ENCODE measurements around the gene COL15A1. TPM values are rescaled to one million over a fixed set of nuclear protein-coding genes. Genes with fewer than 3 reads are reported as not detected.
A peak's percentile ranks its signal among the peaks of the same experiment; 100 is the strongest.

Gene COL15A1
- total RNA-seq, 1 experiment from 2014 or later = 3.4 TPM

DNA sequence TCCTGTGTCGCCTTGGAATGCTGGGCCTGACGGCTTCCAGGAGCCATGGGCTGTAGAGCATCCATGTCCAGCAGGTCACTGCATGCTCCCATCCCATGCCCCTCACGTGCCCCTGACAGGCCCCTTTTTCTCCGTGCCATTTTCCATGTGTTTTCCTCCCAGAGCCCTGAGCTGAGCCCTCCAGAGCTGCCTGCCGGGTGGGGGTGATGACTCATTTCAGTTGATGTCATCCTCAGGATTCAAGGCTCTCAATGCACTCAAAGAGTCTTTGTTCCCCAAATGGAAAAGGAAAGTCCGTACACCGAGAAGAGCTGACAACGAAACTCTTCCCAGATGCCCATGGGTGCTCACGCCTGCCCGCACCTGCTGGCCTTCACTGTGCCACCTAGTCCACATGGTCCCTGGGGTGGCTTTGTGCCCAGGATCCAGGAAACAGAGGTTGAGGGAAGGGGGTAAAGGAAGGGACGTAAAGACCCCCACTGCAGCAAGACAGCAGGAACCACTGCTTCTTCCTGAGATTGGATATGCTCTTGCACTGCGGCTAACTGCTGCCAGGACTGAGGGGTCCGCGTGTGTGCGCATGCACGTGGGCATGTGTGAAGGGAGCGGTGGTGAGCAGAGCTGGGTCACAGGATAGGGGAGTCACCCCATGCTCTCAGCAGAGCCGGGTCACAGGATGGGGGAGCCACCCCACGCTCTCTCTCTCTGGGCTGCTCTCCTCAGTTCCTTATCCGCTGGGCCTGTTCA lies 27.6 kb downstream of the COL15A1 start:
- peak; percentile 75 for DNase-seq (ENCODE audit: low read depth)

DNA sequence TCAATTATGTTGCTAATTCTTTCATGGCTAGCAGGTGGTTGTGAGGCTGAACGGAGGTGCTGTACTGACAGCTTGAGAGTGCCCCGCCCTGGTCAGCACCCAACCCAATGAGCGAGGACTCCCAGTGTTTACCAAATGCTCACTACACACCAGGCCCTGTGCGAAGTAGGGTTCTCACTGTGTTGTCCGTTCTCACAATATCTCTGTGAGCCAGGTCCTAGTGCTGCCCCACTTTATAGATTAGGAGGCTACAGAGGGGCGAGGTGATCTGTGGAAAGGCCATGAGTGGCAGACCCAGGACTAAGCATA lies 28.2 kb downstream of the COL15A1 start:
- DNase-seq (ENCODE audit: low read depth) = no peak

DNA sequence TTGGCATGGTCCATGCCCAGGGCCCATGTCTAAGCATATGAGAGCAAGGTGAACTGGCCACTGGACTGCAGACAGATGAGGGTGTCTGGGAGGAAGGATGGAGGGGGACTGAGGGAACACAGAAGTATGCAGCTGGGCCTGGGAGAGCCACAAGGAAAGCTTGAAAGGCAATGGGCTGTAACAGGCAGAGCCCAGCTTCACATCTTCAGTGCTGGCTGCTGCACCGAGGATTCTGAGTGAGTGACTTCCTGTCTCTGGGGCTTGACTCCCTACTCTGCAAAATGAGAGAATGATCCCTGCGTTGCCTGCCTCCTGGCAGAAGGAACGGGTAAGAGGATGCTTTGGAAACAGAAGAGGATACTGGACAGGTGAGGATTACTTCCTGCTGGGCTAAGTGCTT lies 29.0 kb downstream of the COL15A1 start:
- DNase-seq (ENCODE audit: low read depth) = no peak

DNA sequence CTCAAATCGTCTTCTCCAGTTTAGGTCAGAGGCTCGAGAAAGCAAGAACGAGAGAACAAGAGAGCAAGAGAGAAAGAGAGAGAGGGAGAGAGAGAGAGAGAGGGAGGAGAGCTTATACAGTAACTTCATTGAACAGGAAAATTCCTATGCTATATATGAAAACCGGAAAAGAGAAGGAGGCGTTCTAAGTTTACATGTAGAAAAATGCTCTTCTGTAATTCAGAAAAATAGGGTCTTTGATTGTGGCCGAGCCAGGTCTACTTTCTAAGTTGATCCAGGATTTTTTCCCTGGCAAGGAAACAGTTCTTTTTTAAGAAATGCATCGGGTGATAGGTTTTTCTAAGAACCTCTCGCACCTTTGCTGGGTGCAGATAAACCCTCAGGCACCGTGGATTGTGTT lies 29.5 kb downstream of the COL15A1 start:
- DNase-seq (ENCODE audit: low read depth) = no peak

DNA sequence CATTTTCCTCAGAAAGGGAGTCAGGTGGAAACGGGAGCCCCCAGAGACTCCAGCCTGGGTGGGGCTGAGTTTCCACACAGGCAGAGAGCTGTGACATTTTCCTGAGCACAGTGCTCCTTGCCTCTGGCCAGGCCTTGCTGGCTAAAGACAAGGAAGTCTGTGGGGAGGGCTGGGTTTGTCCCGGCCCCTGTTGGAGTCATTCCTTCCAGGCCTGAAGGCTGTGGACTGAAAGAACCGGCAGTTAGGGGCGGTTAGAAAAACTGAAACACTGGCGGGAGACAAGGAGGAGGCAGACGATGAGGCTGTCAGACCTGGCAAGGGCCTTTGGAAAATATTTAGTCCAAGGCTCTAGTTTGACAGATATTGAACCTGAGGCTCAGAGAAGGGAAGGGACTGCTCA lies 29.9 kb downstream of the COL15A1 start:
- no peak for DNase-seq (ENCODE audit: low read depth)

DNA sequence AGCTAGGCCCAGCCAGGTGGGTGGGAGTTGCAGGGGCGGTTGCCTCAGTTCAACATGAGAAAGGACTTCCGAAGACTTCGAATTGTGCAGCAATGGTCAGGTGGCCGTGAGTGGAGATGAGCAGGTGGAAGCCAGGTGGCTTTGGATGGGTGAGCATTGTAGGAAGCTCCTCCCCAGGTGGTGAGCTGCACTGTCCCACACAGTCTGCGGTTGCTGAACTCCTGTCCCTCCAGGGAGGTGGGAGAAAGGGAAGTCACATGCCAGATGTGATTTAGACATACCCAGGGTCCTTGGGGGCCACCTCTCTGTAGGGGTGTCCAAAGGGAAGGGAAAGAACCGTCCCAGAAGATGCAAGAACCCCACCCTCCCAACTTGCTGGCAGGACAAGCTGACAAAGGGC lies 30.4 kb downstream of the COL15A1 start:
- no peak for DNase-seq (ENCODE audit: low read depth)

DNA sequence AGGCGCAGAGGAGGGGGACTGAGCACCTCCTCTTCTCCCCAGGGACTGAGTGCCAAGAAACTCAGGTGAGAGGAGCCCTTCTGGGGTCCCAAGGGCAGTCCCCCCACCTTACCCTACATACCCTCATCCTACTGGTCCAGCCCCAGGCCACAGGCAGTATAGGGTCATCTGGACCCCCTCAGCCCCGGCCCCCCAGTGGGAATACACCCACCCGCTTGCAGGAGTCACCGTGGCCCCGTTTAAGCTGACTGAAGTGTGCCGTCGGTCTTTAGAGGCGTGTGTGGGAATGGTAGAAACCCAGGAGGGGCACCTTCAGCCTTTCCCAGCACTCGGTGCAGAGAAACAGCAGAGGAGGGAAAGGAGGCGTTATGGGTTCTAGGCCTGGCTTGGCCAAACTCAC lies 30.8 kb downstream of the COL15A1 start:
- DNase-seq (ENCODE audit: low read depth) = no peak

DNA sequence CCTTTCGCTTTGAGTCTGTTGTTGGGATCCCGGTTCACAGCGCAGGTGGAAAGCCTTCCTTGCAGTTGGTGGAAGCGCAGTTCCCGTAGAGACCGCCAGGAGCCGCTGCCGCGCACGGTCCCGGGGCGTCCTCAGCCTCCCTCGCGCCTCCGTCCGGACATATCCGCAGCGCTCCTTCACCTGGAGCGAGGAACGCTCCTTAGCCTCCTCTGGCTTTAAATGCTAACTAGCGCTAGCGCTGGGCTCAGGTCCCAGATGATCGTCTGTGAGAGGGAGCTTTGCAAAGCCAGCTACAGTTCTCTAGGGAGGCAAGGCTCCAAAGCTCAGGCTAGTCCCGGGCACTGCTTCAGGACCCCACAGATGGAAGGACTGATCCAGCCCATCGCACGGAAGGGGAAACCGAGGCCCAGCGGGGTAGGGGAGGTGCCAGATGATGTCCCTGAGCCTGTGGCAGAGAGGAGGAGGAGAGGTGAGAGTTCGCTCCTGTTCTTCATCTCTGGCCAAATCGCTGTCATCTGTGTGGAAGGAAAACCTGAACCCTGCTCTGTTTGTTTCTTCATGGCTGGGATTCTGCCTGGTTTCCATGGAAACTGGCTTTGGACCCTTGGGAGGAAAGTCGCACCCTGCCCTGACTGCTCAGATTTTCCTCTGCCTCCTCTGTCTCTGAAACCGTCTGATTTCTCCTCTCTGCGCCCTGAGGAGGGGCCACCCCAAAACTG lies 31.4 kb downstream of the COL15A1 start:
- peak; percentile 55 for DNase-seq (ENCODE audit: low read depth)

DNA sequence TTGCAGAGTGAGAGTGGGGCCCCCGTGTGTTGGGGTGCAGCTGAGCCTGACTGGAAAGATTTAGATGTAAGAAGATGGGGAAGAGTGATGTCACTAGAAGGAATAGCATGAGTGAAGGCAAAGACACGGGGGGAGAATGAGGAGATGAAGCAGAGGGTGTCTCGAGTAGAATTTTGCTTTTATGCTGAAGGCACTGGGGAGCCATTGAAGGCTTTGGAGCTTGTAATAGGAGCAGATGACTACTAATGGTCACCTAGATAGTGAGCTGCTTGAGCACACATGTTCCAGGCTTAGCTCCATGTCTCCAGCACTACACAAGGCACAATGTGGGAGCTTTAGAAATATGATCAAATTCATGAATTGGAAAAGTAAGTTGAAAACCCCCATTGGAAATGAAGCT lies 32.1 kb downstream of the COL15A1 start:
- DNase-seq (ENCODE audit: low read depth) = no peak

DNA sequence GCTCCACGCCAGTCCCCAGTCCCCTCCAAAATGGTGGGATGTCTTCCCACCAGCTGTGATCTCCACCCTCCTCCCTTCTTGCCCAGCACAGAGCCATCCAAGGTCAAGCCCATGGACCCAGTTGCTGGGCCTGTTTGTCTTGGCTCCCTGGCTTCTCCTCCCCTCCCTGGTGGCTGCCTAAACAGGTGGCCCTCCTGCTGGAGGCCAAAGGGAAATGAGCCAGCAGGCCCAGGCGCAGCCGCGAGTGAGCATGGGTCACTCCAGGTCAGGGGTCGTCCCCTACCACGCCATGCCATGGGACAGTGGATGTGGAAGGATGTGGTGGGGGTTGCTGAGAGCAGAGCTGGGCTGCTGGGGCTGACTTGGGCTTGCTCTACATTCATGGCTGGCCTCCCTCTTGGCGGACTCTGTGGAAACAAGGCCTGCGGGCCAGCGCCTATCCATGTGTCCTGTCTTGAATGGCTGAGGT lies 33.6 kb downstream of the COL15A1 start:
- DNase-seq (ENCODE audit: low read depth) = no peak

DNA sequence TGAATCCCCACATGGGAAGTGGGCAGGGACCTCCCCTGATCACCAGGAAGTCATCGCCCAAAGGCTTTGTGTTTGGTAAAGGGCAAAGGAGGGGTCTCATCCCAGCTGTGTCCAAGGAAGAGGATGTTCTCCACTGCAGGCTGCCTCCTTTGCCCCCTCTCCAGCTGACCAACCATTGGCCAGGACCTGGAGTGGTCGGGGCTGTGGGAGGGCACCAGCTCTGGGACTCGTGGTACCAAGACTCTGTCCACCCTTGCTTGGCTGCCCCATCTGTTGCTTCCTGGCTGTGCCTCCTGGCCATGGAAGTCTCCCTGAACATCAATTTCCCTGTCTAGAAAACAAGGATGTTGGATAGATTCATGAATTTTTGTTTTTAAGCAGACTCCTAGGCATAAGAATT lies 34.1 kb downstream of the COL15A1 start:
- DNase-seq (ENCODE audit: low read depth) = no peak

DNA sequence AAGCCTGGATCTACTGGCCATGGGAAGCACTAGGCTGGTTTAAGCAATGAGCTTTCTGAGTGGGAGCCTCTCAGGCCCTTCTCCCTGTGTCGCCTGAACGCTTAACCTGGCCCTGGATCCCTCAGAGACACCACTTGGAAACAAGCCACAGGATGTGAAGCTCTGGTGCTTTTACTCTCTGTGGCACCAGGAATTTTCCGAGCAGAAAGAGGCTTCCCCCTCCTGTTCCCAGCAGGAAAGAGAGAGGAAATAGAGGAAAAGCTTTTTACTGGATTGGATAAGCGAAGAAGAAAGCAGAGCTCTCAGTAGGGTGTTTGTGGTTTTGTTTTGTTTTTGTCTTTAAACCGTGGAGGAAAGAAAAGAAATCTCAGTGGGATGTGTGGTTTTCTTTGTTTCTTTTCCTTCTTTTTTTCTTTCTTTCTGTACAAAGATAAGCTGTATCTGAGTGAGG lies 34.5 kb downstream of the COL15A1 start:
- DNase-seq (ENCODE audit: low read depth) = no peak

DNA sequence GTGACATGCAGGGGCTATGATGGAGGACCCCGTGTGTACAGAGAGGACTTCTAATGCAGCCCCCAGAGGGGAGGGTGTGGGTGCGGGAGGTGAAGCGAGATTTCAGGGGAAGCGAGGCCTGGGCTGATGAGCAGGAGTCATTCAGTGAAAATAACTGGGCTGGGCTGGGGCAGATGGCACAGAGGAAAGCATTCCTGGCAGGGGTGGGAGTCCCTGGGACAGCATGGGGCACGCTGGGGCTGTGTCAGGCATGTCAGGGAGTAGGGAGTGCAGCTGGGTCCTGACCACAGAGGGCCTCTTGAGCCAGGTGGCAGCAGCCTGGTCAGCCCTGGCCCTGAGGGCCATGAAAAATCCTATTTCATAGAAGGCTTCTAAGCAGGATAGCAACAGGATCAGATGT lies 36.6 kb downstream of the COL15A1 start:
- DNase-seq (ENCODE audit: low read depth) = peak; percentile 42

DNA sequence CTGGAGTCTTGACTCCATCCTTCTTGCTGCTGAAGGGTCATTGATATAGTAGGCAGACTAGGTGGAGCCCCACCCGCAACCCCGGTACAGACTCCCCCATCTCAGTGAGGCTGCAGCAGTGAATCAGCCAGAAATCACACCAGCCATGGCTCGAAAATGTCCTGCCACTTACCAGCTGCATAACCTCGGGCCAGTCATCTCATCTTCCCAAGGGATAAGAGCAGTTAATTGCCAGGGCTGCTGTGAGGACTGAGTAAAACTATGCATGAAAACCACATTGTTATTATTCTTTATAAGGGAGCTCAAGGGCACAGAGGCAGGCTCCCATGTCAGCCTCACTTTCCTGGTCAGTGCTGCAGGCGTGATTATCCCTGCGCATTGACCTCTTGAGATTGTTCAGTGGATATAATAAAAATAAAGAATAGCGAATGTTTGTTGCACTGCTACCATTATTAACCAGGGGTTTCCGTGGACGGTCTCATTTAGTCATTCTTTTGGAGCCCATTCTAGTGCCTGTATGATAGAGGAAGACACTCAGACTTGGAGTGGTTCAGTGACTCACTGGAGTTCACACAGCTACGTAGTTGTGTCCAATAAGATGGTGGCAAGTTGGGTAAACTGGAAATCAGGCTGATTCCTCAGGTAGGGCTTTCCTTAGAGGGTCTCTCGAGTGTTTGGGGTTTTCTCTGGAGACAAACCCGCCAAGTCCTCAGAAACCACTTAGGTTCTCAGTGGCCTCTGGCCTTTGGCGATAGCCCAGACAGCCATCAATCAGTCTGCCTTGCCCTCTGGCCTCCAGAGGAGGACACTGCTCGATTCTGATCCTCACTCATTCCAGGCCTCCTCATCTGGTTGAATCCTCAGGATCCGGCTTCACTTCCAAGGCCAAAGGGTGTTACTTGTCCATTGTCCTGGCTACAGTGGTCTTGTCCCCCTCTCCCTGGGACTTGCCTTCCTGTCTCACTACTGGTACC lies 39.9 kb downstream of the COL15A1 start:
- peak; percentile 94 for DNase-seq (ENCODE audit: low read depth)

DNA sequence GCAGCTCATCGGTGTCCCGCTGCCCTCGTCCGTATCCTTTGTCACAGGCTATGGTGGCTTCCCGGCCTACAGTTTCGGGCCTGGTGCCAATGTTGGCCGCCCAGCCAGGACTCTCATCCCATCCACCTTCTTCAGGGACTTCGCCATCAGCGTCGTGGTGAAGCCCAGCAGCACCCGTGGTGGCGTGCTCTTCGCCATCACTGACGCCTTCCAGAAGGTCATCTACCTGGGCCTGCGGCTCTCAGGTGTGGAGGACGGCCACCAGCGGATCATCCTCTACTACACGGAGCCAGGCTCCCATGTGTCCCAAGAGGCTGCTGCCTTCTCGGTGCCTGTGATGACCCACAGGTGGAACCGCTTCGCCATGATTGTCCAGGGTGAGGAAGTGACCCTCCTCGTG lies 41.9 kb downstream of the COL15A1 start:
- DNase-seq (ENCODE audit: low read depth) = no peak

DNA sequence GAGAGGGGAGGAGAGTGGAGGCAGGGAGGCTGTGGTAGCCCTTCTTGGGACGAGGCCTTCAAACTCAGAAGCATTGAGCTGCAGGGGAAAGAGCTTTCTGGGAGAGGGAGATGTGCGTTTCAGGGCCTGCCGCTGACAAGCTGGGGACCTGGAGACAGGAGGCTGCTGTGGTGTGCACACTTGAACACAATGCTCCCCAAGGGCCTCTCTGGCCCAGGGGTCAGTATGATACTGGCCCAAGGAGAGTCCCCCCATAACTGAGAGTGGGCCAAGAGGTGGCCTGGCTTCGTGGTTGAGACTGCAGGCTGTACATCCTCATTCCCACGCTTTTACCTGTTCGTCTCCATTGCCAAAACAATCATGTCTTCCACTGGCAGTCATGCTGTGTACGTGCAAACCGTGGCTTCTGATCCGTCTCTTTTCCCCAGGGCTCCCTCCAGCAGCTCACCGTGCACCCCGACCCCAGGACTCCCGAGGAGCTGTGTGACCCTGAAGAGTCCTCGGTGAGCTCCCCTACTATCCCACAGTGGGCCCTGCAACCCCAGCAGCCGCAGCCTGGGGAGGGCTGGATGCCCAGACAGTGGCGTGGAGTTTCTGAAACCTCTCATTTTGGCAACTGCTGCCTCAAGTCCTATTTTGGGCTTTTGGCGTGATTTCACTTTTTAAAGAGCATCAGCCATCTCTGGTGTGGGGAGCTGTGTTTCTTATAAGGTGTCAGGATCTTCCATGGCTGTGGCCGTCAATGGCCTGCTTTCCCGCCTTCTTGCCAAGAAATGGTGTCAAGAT lies 43.4 kb downstream of the COL15A1 start:
- DNase-seq (ENCODE audit: low read depth) = no peak

DNA sequence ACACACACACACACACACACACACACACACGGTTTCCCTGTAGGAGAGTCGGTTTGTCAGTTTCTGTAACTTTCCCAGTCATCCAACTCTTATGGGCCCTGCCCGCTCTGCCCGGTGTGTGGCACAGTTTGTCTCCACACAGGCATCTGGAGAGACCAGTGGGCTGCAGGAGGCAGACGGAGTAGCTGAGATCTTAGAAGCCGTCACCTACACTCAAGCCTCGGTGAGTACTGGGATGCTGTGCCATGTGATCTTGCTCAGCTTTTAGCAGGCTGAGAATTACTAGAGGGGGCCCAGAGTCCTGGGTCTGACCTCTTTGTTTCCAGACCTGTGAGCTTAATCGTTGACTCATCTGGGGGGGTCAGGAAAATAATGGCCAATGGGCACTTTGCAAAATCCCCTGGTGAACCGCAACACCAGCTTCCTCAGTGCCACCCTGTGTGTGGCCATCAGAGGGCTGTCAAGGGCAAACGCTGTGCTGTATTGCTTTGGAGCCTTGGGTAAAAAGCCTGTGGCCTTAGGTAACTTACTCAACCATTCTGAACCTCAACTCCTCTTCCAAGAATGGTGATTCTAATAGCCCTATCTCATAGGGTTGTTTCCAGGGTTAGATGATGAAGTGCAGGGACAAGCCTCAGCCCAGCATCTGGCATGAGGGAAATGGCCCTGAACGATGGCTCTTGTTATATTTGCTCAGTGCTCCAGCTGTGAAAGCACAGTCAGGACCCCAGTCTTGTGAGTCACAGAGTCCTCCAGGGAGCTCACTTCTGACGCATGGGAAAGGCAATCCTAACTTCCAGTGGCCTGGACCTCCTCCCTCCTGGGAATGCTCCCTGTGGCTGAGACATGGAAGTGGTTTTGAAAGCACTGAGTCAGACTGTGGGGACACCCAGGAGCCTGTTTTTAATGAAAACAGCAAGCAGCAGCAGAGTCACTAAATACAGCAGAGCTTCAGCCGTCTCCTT lies 45.6 kb downstream of the COL15A1 start:
- peak; percentile 100 for DNase-seq (ENCODE audit: low read depth)

DNA sequence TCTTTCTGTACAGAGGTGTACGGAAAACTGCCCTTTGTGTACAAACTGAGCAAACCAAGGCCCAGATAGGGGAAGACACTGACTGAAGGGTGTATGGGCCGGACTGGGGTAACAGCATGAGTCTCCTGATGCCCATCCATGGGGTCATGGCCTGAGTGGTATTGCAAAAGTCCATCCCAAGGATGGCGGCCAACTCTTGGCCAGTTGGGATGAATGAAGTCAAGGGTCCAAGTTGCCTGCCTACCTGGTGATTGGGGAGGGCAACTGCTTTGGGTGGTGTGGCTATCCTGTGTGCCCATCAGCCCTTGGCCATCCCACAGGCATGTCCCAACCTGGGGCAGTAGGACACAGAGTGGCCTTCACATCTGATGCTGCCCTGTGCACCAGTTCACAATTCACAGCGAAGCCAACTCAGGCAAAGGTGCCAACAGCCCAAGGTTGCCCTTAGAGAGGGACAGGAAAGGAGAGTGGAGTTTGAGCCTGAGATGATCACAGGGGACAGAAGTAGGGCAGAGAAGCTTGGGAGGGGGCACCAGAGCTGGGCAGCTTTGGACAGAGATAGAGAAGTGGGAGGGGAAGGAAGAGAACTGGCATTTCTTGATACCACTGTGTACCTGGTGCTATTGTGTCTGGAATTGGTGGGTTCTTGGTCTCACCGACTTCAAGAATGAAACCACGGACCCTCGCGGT lies 46.6 kb downstream of the COL15A1 start:
- no peak for DNase-seq (ENCODE audit: low read depth)

DNA sequence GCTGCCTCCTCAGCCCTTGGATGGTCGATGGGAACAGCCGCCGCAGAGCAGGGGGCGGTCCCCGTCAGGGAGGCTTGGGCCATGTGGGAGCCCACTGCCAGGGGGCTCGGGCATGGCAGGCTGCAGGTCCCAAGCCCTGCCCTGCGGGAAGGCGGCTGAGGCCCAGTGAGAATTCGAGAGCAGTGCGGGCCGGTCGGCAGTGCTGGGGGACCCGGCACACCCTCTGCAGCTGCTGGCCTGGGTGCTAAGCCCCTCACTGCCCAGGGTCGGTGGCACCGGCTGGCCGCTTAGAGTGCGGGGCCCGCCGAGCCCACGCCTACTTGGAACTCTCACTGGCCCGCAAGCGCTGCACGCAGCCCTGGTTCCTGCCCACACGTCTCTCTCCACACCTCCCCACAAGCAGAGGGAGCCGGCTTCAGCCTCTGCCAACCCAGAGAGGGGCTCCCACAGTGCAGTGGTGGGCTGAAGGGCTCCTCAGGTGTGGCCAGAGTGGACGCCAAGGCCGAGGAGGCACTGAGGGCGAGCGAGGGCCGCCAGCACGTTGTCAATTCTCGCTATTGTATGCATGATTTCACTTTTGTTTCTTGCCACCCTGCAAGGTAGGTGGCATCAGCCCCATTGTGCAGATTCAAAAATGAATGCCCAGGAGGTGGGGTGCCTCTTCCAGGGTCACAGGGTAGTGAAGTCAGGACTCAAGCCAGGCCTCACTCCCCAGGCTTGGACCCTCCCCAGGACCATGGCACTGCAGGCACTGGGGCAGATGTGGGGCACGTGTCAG lies 48.6 kb downstream of the COL15A1 start:
- DNase-seq (ENCODE audit: low read depth) = no peak

All from LHCN-M2 (cell line).